Choroid plexus epithelial cell (primary cell): ENCODE measurements around the gene HEMK1.

Source experiments
- DNase-seq: peaks from one replicate; pipeline ENCODE4 v3.0.0-alpha.2; 2010; ENCODE audit warnings: low read depth
- H3K4me3 ChIP-seq: 2 replicates; pipeline ENCODE4 v1.5.1; 2011; ENCODE audit warnings: low read depth, mild to moderate bottlenecking, control low read depth, low read length, moderate library complexity
- CTCF ChIP-seq: conservative IDR thresholded peaks from 2 replicates; pipeline ENCODE4 v1.5.1; 2011; ENCODE audit warnings: low read depth, mild to moderate bottlenecking, control low read depth, inconsistent platforms, low read length, moderate library complexity

The HEMK1 gene

DNA sequence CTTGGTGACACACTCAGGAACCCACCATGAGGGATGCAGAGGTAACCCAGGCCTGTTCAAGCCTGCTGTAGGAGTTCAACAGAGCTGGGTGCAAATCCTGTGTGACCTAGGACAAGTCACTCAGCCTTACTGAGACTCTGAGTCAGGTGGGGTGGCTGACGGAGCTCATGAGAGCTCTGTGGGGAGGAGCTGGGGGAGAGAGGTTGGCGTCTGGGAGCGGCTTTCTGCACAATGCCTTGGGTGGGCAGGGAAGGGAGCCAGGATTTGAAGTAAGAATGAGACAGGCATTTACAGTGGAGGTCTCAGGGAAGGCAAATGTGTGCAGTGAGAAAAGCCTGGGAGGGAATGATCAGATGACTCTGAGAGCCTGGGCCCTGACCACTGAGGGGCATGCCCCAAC is 20.1 kb upstream of the HEMK1 start:
- H3K4me3 ChIP-seq: no peak overlapping the region
- no peak for TF ChIP-seq CTCF
- no peak for DNase-seq

GRCh38 chr3:50550079-50550736 is 19.1 kb upstream of the HEMK1 start:
- peak; percentile 82 for TF ChIP-seq CTCF
- H3K4me3 ChIP-seq: no peak overlapping the region
- DNase-seq: peak; percentile 59

DNA sequence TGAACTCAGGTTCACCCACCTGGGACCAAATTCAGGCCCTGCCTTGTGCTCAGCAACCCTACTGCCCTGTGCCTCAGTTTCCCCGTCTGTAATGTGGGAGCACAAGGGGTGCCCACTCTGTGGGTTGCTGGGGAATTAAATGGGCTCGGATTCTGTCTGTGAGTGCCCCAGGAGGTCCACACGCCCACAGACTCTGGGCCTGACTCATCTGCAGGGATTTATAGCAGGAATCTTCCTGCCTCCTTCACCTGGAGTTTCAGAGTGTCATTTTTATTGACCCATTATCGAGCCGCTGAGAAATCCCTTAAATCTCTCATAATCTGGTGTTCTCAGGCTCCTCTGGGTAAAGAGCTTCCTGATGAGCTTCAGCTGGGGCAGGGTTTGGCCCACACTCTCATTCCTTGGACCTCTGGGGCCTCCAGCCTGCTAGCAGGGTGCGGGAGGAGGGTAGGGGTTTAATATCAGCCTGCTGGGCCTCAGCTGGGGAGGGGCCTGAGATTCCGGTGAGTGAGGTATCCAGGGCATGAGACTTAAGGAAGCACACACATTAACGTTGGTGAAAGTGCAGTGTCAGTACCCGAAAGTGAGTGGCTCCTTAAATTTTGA is 18.2 kb upstream of the HEMK1 start:
- peak; percentile 13 for DNase-seq
- no peak overlapping the region for H3K4me3 ChIP-seq
- TF ChIP-seq CTCF: no peak

DNA sequence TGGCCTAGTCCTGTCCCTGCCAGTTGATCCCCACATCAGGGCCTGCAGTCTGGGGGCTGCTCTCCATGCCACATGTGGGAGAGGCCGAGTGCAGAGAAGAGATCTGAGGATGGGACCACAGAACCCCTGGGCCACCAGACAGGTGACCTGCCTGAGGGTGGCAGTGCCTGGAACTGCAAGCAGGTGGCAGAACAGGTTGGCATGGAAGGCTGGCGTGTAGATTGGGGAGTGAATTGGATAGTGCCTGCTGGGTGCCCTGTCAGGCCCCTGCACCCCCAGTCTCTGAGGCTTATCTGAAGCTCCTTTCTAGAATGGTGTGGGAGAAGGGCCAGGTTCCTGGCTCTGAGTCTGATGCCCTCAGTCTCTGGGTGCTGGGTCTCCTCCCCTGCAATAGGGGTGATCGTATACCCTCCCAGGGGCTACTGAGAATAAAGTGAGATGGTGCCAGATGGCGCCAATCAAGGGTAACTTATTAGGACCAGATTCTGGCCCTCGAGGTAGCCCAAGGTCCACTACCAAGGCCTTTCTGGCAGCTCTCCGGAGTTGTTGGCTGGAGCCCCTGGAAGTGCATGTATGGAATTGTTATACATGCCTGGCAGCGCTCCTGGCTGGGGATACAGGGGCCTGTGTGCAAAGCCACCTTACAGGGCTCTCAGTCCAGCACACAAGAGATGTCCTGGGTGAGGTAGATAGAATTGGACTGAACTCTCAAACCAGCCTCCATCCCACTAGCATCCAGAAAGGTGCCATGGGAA is 17.5 kb upstream of the HEMK1 start:
- TF ChIP-seq CTCF: no peak
- no peak for DNase-seq
- H3K4me3 ChIP-seq: no peak overlapping the region

DNA sequence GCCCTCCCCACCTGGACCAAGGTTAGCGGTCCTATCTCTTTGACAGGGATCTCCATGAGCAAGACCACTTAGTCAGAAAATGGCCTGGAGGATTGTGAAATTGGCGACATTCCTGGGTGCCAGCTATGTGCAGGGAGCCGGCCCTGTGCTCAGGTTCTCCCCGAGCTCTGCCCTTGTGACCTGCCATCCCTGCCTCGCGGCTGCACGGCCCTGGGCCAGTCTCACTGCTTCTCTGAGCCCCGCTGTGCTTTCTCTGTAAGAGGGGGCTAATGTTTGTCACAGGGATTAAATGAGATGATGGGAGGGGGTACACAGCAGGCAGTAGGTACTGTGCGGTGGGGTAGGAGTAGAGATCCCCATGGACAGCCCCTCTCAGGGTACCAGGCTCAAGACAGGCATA is 16.7 kb upstream of the HEMK1 start:
- TF ChIP-seq CTCF: no peak
- DNase-seq: no peak

GRCh38 chr3:50554553-50554952 is 14.8 kb upstream of the HEMK1 start:
- no peak overlapping the region for H3K4me3 ChIP-seq
- TF ChIP-seq CTCF: no peak
- no peak for DNase-seq

More for the DNA sequence above, 16.7 kb upstream of the HEMK1 start:
- H3K4me3 ChIP-seq: no peak overlapping the region
